Measurements from ENCODE around the gene NOTUM. TPM values are rescaled to one million over a fixed set of nuclear protein-coding genes. Genes with fewer than 3 reads are reported as not detected.

Gene NOTUM
- total RNA-seq, 1 experiment from 2014 or later: not detected

- in situ Hi-C loops (cut with HindIII; ENCODE audit: low pct_unique_long_range_greater_than_20kb, low sequenced_read_pairs): no loop called here
- DNase-seq (ENCODE audit: low read depth): no peak
Measured at GRCh38 chr17:81909231-81909630, 51.8 kb downstream of the NOTUM start.

GRCh38 chr17:81908793-81909192 is 52.2 kb downstream of the NOTUM start:
- in situ Hi-C loops (cut with HindIII; ENCODE audit: low pct_unique_long_range_greater_than_20kb, low sequenced_read_pairs): no loop called here
- DNase-seq (ENCODE audit: low read depth): no peak

- DNase-seq (ENCODE audit: low read depth): no peak
- in situ Hi-C loops (cut with HindIII; ENCODE audit: low pct_unique_long_range_greater_than_20kb, low sequenced_read_pairs): no loop called here
Measured at GRCh38 chr17:81907219-81908145, 53.5 kb downstream of the NOTUM start.

DNA sequence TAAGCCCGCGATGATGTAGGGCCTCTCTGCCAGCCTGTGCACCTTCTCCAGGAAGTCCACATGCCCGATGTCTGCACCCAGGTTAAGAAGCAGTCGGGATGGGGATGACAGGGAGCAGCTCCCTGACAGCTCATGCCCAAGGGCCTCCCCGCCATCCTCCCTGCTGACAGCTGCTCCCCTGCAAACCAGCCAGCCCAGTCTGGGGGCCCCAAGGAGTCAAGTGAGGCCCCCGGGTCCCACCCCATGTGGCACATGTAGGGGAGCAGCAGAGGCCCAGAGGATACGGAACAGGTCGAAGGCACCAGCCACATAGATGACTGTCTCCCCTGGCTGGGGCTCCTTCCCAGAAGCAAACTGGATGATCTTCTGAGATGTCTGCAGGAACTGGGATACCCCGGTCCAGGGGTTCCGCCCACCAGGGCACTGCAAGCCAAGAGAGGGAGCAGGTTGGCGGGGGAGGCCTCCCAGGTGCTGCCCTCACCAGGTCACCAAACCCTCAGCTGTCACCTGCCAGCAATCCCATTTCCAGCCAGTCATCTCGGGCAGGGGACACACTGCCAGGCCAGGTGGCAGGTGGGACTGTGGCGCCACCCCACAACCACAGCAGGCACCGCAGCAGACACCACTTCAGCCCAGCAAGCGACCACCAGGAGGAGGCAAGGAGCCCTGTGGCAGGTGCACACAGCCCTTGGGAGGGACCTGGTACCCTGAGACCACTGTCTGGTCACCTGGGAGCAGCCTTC is 54.3 kb downstream of the NOTUM start:
- peak; percentile 20 for DNase-seq (ENCODE audit: low read depth)
- in situ Hi-C loops (cut with HindIII; ENCODE audit: low pct_unique_long_range_greater_than_20kb, low sequenced_read_pairs): no loop called here

DNA sequence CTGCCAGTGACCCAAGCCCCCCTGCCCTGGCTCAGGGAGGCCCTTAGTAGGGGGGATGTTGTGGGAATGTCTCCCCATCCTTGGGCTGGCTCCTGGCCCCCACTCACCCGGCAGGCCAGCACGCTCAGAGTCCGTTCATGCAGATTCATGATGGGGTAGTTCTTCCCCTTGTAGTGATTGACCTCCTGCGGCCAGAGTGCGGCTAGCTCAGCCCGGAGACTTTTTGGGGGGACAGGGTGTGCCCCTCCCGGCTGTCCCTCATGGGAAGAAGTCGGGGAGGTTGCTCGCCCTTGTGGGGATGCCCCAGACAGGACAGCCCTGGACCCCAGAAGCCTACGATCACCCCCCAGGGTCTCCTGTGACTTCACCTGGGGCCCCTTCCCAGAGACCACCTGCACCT is 55.0 kb downstream of the NOTUM start:
- in situ Hi-C loops (cut with HindIII; ENCODE audit: low pct_unique_long_range_greater_than_20kb, low sequenced_read_pairs): no loop called here
- no peak for DNase-seq (ENCODE audit: low read depth)

DNA sequence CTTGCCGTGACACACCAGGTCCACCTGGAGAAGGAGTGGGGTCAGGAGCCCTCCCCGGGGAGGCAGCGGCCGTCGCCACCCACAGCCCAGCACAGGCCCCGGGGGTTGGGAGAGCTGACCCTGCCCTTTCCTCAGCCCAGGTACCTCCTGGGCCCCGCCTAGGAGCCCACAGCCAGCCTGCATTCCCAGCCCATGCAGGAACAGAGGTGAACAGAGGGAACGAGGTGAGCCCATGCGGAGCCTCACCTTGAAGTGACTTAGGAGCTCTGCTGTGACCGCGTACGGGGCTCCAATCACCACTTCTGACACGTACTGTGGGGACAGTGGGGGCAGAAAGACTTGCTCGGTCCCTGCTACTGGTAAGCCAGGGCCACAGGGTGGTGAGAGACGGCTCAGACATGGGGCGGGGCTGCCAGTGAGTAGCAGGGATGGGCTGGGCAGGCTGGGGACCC is 55.5 kb downstream of the NOTUM start:
- no peak for DNase-seq (ENCODE audit: low read depth)
- in situ Hi-C loops (cut with HindIII; ENCODE audit: low pct_unique_long_range_greater_than_20kb, low sequenced_read_pairs): no loop called here

DNA sequence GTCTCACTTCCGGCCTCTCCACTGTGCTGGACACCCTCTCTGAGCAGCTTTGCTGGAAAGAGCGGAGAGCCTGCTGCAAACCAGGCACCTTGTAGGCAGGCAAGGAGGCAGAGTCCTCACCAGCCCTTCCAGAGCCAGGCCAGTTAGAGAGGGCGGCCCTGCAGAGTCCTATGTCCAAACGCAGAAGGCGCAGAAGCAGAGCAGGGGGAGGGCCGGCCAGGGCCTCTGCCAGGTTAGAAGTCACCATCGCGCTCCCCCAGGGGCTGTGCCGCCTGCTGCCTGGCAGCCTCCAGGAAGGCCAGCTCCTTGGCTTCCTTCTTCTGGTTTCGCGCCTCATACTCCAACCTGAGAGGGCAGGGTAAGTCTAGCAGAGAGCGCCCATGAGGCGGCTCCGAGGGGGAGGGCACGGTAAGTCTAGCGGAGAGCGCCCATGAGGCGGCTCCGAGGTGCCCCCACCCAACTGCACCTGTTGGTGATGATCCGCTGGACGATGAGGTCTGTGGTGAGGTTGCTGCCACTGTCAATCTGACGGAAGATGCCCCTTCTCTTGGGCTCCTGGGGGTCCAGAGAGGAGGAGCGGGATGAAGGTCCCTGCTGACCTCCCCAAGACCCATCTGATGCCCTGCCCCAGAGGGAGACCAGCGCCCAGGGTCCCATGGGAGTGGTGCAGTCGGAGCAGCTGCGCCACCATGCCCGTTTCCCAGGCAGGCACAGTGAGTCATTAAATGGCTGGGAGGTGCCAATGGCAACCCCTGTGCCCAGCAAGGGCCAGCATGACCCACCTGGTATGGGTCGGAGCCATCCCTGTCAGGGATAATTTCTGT is 56.2 kb downstream of the NOTUM start:
- DNase-seq (ENCODE audit: low read depth): no peak
- in situ Hi-C loops (cut with HindIII; ENCODE audit: low pct_unique_long_range_greater_than_20kb, low sequenced_read_pairs): no loop called here

GRCh38 chr17:81903896-81904599 is 56.9 kb downstream of the NOTUM start:
- in situ Hi-C loops (cut with HindIII; ENCODE audit: low pct_unique_long_range_greater_than_20kb, low sequenced_read_pairs): no loop called here
- DNase-seq (ENCODE audit: low read depth): no peak

DNA sequence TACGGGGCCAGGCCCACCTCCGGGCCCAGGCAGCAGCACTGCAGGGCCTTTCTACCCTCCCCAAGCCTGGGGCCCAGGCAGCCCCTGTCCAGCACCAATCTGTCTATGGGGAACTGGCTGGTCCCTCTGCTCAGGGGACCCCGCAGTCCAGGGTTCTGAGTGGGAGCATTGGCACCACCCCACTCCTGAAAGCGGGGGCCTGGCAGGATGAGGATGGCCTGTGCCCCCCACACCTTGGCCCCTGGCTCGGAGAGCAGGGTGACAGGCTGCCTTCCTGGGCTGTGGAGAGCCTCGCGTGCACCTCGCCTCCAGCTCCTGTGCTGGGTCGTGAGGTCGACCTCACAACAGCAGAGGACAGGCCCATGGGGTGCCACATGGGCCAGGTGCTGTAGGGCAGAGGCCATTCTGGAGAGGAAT is 57.6 kb downstream of the NOTUM start:
- in situ Hi-C loops (cut with HindIII; ENCODE audit: low pct_unique_long_range_greater_than_20kb, low sequenced_read_pairs): no loop called here

GRCh38 chr17:81902653-81903414 is 58.2 kb downstream of the NOTUM start:
- DNase-seq (ENCODE audit: low read depth): no peak
- in situ Hi-C loops (cut with HindIII; ENCODE audit: low pct_unique_long_range_greater_than_20kb, low sequenced_read_pairs): no loop called here

More for the DNA sequence above, 57.6 kb downstream of the NOTUM start:
- DNase-seq (ENCODE audit: low read depth): no peak

Other genes with a start within 250 kb of the NOTUM start
- 93.2 and 105 TPM in 2 replicates for gene SLC25A10, start 248.9 kb downstream of the NOTUM start, total RNA-seq (2014; rRNA removed; shearing (Covaris generic); ENCODE audit: low replicate concordance)
- not detected in 2 replicates for gene GCGR, start 157.0 kb downstream of the NOTUM start, total RNA-seq (2014; rRNA removed; shearing (Covaris generic); ENCODE audit: low replicate concordance)
- gene MCRIP1, start 127.9 kb downstream of the NOTUM start, total RNA-seq (2014; rRNA removed; shearing (Covaris generic); ENCODE audit: low replicate concordance): 24.7 and 30.9 TPM in 2 replicates
- gene PPP1R27, start 126.1 kb downstream of the NOTUM start, total RNA-seq (2014; rRNA removed; shearing (Covaris generic); ENCODE audit: low replicate concordance): not detected in 2 replicates
- gene P4HB, start 100.7 kb downstream of the NOTUM start, total RNA-seq (2014; rRNA removed; shearing (Covaris generic); ENCODE audit: low replicate concordance): 653 and 796 TPM in 2 replicates
- 117 and 146 TPM in 2 replicates for gene ARHGDIA, start 89.8 kb downstream of the NOTUM start, total RNA-seq (2014; rRNA removed; shearing (Covaris generic); ENCODE audit: low replicate concordance)
- 279 and 312 TPM in 2 replicates for gene ALYREF, start 69.6 kb downstream of the NOTUM start, total RNA-seq (2014; rRNA removed; shearing (Covaris generic); ENCODE audit: low replicate concordance)
- 220 and 309 TPM in 2 replicates for gene ANAPC11, start 69.5 kb downstream of the NOTUM start, total RNA-seq (2014; rRNA removed; shearing (Covaris generic); ENCODE audit: low replicate concordance)
- gene NPB, start 58.9 kb downstream of the NOTUM start, total RNA-seq (2014; rRNA removed; shearing (Covaris generic); ENCODE audit: low replicate concordance): 0.07 and 5.4 TPM in 2 replicates
- gene PCYT2, start 49.8 kb downstream of the NOTUM start, total RNA-seq (2014; rRNA removed; shearing (Covaris generic); ENCODE audit: low replicate concordance): 26.2 and 59.9 TPM in 2 replicates
- gene SIRT7, start 43.0 kb downstream of the NOTUM start, total RNA-seq (2014; rRNA removed; shearing (Covaris generic); ENCODE audit: low replicate concordance): 46.1 and 67.8 TPM in 2 replicates
- gene MAFG, start 33.5 kb downstream of the NOTUM start, total RNA-seq (2014; rRNA removed; shearing (Covaris generic); ENCODE audit: low replicate concordance): 45.2 and 67.3 TPM in 2 replicates
- gene PYCR1, start 23.9 kb downstream of the NOTUM start, total RNA-seq (2014; rRNA removed; shearing (Covaris generic); ENCODE audit: low replicate concordance): 272 and 283 TPM in 2 replicates
- not detected in 2 replicates for gene MYADML2, start 14.0 kb downstream of the NOTUM start, total RNA-seq (2014; rRNA removed; shearing (Covaris generic); ENCODE audit: low replicate concordance)
- 48.7 and 62.8 TPM in 2 replicates for gene ASPSCR1, start 16.4 kb upstream of the NOTUM start, total RNA-seq (2014; rRNA removed; shearing (Covaris generic); ENCODE audit: low replicate concordance)
- 157 and 162 TPM in 2 replicates for gene CENPX, start 61.7 kb upstream of the NOTUM start, total RNA-seq (2014; rRNA removed; shearing (Covaris generic); ENCODE audit: low replicate concordance)
- gene LRRC45, start 62.1 kb upstream of the NOTUM start, total RNA-seq (2014; rRNA removed; shearing (Covaris generic); ENCODE audit: low replicate concordance): 40.3 and 51.4 TPM in 2 replicates
- 22.1 and 40.0 TPM in 2 replicates for gene RAC3, start 70.5 kb upstream of the NOTUM start, total RNA-seq (2014; rRNA removed; shearing (Covaris generic); ENCODE audit: low replicate concordance)
- gene DCXR, start 76.5 kb upstream of the NOTUM start, total RNA-seq (2014; rRNA removed; shearing (Covaris generic); ENCODE audit: low replicate concordance): 56.6 and 98.4 TPM in 2 replicates
- gene RFNG, start 90.6 kb upstream of the NOTUM start, total RNA-seq (2014; rRNA removed; shearing (Covaris generic); ENCODE audit: low replicate concordance): 62.4 and 68.5 TPM in 2 replicates
- 154 and 160 TPM in 2 replicates for gene GPS1, start 90.7 kb upstream of the NOTUM start, total RNA-seq (2014; rRNA removed; shearing (Covaris generic); ENCODE audit: low replicate concordance)
- gene DUS1L, start 104.6 kb upstream of the NOTUM start, total RNA-seq (2014; rRNA removed; shearing (Covaris generic); ENCODE audit: low replicate concordance): 126 and 135 TPM in 2 replicates
- 58.4 and 64.6 TPM in 2 replicates for gene FASN, start 137.0 kb upstream of the NOTUM start, total RNA-seq (2014; rRNA removed; shearing (Covaris generic); ENCODE audit: low replicate concordance)

Data from Caki2 (cell line).